A549 (cell line): Measurements from ENCODE around the gene WDR26. TPM values are rescaled to one million over a fixed set of nuclear protein-coding genes. Genes with fewer than 3 reads are reported as not detected.

Experiments
- ATAC-seq, 2 experiments: fragments of 200-7000 bp in 1 of 2; fragments of >200 bp in 1 of 2; cut with Nextera tagmentation in 1 of 2; cut with Tn5 transposase in 1 of 2; 3 replicates each; pipeline versions ENCODE4 v1.8.0 to v1.9.1; 2018 to 2020; ENCODE audit warnings: mild to moderate bottlenecking in 1 of 2, moderate library complexity in 1 of 2
- CTCF ChIA-PET: fragments of 300-600 bp; sonication (Branson Sonifier 250); formaldehyde crosslinking; extraction: SDS; loops from one replicate; lab custom pipeline; 2021; ENCODE audit warnings: antibody characterized with exemption, inconsistent platforms; lab: Yijun Ruan, JAX
- POLR2A ChIA-PET: fragments of 350-600 bp; formaldehyde crosslinking; extraction: SDS; loops from one replicate; lab custom pipeline; 2021; ENCODE audit warnings: antibody characterized with exemption, inconsistent platforms; lab: Yijun Ruan, JAX
- DNase-seq, 2 experiments: peaks; one replicate each; pipeline versions ENCODE4 v3.0.0 to v3.0.0-alpha.2; 2011 to 2016; ENCODE audit warnings: low read depth in 1 of 2, low spot score in 1 of 2
- FAIRE-seq: peaks from 2 replicates; lab custom pipeline; 2011; peaks lifted over from hg19 to GRCh38; lab: Jason Lieb, UNC
- H3K27ac ChIP-seq, 2 experiments: fragments of >200 bp; sonication (Bioruptor Twin); formaldehyde crosslinking; 3 replicates each; pipeline ENCODE4 v1.5.1; 2016 to 2017
- H3K4me1 ChIP-seq: fragments of >200 bp; sonication (Bioruptor Twin); formaldehyde crosslinking; 3 replicates; pipeline ENCODE4 v1.6.1; 2016
- H3K4me2 ChIP-seq: fragments of >200 bp; sonication (Bioruptor Twin); formaldehyde crosslinking; 3 replicates; pipeline ENCODE4 v1.6.1; 2016
- H3K4me3 ChIP-seq: fragments of >200 bp; sonication (Bioruptor Twin); formaldehyde crosslinking; 3 replicates; pipeline ENCODE4 v1.5.1; 2016
- H3K9me3 ChIP-seq: fragments of >200 bp; sonication (Bioruptor Twin); formaldehyde crosslinking; 3 replicates; pipeline ENCODE4 v1.6.1; 2016
- CBX2 ChIP-seq: fragments of 200-600 bp; sonication (generic); IDR thresholded peaks from 2 replicates; pipeline ENCODE4 v1.6.1; 2016; ENCODE audit warnings: low read depth, mild to moderate bottlenecking, borderline replicate concordance
- CHD2 ChIP-seq: fragments of 150-350 bp; IDR thresholded peaks from 2 replicates; pipeline ENCODE4 v1.6.1; 2014; ENCODE audit warnings: low read length; ENCODE audit not compliant: partially characterized antibody
- CHD4 ChIP-seq: fragments of 200-600 bp; sonication (generic); IDR thresholded peaks from 2 replicates; pipeline ENCODE4 v1.6.1; 2016; ENCODE audit warnings: antibody characterized with exemption, mild to moderate bottlenecking, borderline replicate concordance
- FOSB ChIP-seq: fragments of 250-450 bp; sonication (Bioruptor Pico); IDR thresholded peaks from 2 replicates; pipeline ENCODE4 v1.5.0; 2020; ENCODE audit warnings: mild to moderate bottlenecking, moderate library complexity
- GATA3 ChIP-seq: IDR thresholded peaks from 2 replicates; pipeline ENCODE4 v1.6.1; 2012; ENCODE audit warnings: borderline replicate concordance
- HDAC2 ChIP-seq: fragments of 200-600 bp; sonication (generic); IDR thresholded peaks from 2 replicates; pipeline ENCODE4 v1.6.1; 2016
- HES2 ChIP-seq: fragments of >200 bp; sonication (Bioruptor Twin); formaldehyde crosslinking; IDR thresholded peaks from 2 replicates; pipeline ENCODE4 v1.6.1; 2016
- HEYL ChIP-seq: fragments of 250-450 bp; sonication (Bioruptor Pico); IDR thresholded peaks from 2 replicates; pipeline ENCODE4 v1.8.0; 2021; ENCODE audit warnings: mild to moderate bottlenecking, moderate library complexity
- HOXA7 ChIP-seq: fragments of 250-450 bp; sonication (Bioruptor Pico); IDR thresholded peaks from 2 replicates; pipeline ENCODE4 v1.5.0; 2020; ENCODE audit warnings: mild to moderate bottlenecking, moderate library complexity
- HOXB13 ChIP-seq: fragments of 250-450 bp; sonication (Bioruptor Pico); IDR thresholded peaks from 2 replicates; pipeline ENCODE4 v1.5.0; 2020; ENCODE audit warnings: low read depth, mild to moderate bottlenecking, moderate library complexity
- HOXB5 ChIP-seq: fragments of 250-450 bp; sonication (Bioruptor Pico); IDR thresholded peaks from 2 replicates; pipeline ENCODE4 v1.5.0; 2020; ENCODE audit warnings: mild to moderate bottlenecking, moderate library complexity
- JUN ChIP-seq, 2 experiments: fragments of >200 bp; sonication (Bioruptor Twin); formaldehyde crosslinking; IDR thresholded peaks; 2 replicates in 1 of 2; 3 replicates in 1 of 2; pipeline ENCODE4 v1.6.1; 2016 to 2017
- JUNB ChIP-seq: fragments of >200 bp; sonication (Bioruptor Twin); formaldehyde crosslinking; IDR thresholded peaks from 2 replicates; pipeline ENCODE4 v1.6.1; 2016
- KDM1A ChIP-seq: fragments of 200-600 bp; sonication (generic); IDR thresholded peaks from 2 replicates; pipeline ENCODE4 v1.6.1; 2016; ENCODE audit warnings: low read depth, mild to moderate bottlenecking
- MAFK ChIP-seq: fragments of 450-650 bp; IDR thresholded peaks from 2 replicates; pipeline ENCODE4 v1.6.1; 2014; ENCODE audit not compliant: partially characterized antibody
- MAZ ChIP-seq: fragments of 150-350 bp; IDR thresholded peaks from 2 replicates; pipeline ENCODE4 v1.6.1; 2014; ENCODE audit warnings: antibody characterized with exemption, low read depth, low read length, borderline replicate concordance
- NFE2L2 ChIP-seq: fragments of 150-350 bp; conservative IDR thresholded peaks from 2 replicates; pipeline ENCODE4 v1.6.1; 2014; ENCODE audit warnings: low read length
- NPAS2 ChIP-seq: fragments of 250-450 bp; sonication (Bioruptor Pico); IDR thresholded peaks from 2 replicates; pipeline ENCODE4 v1.8.0; 2022; ENCODE audit warnings: mild to moderate bottlenecking, moderate library complexity, borderline replicate concordance
- POLR2A ChIP-seq: IDR thresholded peaks from 2 replicates; pipeline ENCODE4 v1.6.1; 2012; ENCODE audit warnings: mild to moderate bottlenecking, low read length
- POLR2AphosphoS2 ChIP-seq: conservative IDR thresholded peaks from 2 replicates; pipeline ENCODE4 v1.6.1; 2012; ENCODE audit warnings: low read length, improper control_type of control experiment, inconsistent platforms
- RAD21 ChIP-seq, 2 experiments: fragments of >200 bp in 1 of 2; sonication (Bioruptor Twin) in 1 of 2; formaldehyde crosslinking in 1 of 2; IDR thresholded peaks in 1 of 2; conservative IDR thresholded peaks in 1 of 2; 2 replicates in 1 of 2; 3 replicates in 1 of 2; pipeline ENCODE4 v1.6.1; 2012 to 2018; ENCODE audit warnings: inconsistent platforms in 1 of 2
- RCOR1 ChIP-seq: fragments of 150-350 bp; IDR thresholded peaks from 2 replicates; pipeline ENCODE4 v1.6.1; 2014; ENCODE audit warnings: antibody characterized with exemption, low read length, low read depth
- RFX5 ChIP-seq: fragments of 450-650 bp; IDR thresholded peaks from 2 replicates; pipeline ENCODE4 v1.7.1; 2014; ENCODE audit warnings: antibody characterized with exemption, mild to moderate bottlenecking, moderate library complexity
- RNF2 ChIP-seq: fragments of 200-600 bp; sonication (generic); IDR thresholded peaks from 2 replicates; pipeline ENCODE4 v1.6.1; 2016; ENCODE audit warnings: low read depth, mild to moderate bottlenecking, antibody characterized with exemption, moderate library complexity, borderline replicate concordance
- SMC3 ChIP-seq: fragments of >200 bp; sonication (Bioruptor Twin); formaldehyde crosslinking; IDR thresholded peaks from 3 replicates; pipeline ENCODE4 v1.6.1; 2018; ENCODE audit warnings: inconsistent platforms
- TFCP2L1 ChIP-seq: fragments of 250-450 bp; sonication (Bioruptor Pico); IDR thresholded peaks from 2 replicates; pipeline ENCODE4 v1.5.0; 2021; ENCODE audit warnings: mild to moderate bottlenecking
- ZFP36 ChIP-seq: fragments of 450-650 bp; IDR thresholded peaks from 2 replicates; pipeline ENCODE4 v1.6.1; 2014; ENCODE audit warnings: borderline replicate concordance; ENCODE audit not compliant: partially characterized antibody
- ZNF302 ChIP-seq: fragments of 250-450 bp; sonication (Bioruptor Pico); IDR thresholded peaks from 2 replicates; pipeline ENCODE4 v1.9.0; 2021; ENCODE audit warnings: inconsistent platforms, mild to moderate bottlenecking, moderate library complexity
- WGBS: methylation state at CpG from one replicate; pipeline ENCODE4 v1.1.6; 2017; ENCODE audit errors: missing lambda C conversion rate; 5-methylcytosine and 5-hydroxymethylcytosine counted together
- polyA minus RNA-seq: library from RNA; depleted of rRNA, polyadenylated mRNA; stranded (reverse); fragments of >200 nt; gene quantifications from 2 replicates; pipeline ENCODE4 v1.2.3, GENCODE V29; 2011; rRNA and poly(A)+ RNA removed
- polyA plus RNA-seq, 4 experiments: library from polyadenylated mRNA; depleted of rRNA in 3 of 4; stranded (reverse); fragments of >200 nt; fragmentation: RNase III in 1 of 4; extraction: RNeasy Plus Mini Kit Qiagen cat#74134 plus additional on column Dnase treatment in 1 of 4; gene quantifications; 2 replicates in 3 of 4; 3 replicates in 1 of 4; pipeline ENCODE4 v1.2.3, GENCODE V29; 2011 to 2017
- TF ChIP-seq, protein P1 (sequence below): fragments of 250-450 bp; sonication (Bioruptor Pico); IDR thresholded peaks from 2 replicates; pipeline ENCODE4 v1.5.0; 2020; ENCODE audit warnings: low read depth, mild to moderate bottlenecking, moderate library complexity
- TF ChIP-seq, protein P2 (sequence below): IDR thresholded peaks from 2 replicates; pipeline ENCODE4 v1.6.1; 2012
- TF ChIP-seq, protein P3 (sequence below): fragments of 250-450 bp; sonication (Bioruptor Pico); IDR thresholded peaks from 2 replicates; pipeline ENCODE4 v1.5.0; 2021; ENCODE audit warnings: mild to moderate bottlenecking, moderate library complexity, borderline replicate concordance
- TF ChIP-seq, protein P4 (sequence below): IDR thresholded peaks from 2 replicates; pipeline ENCODE4 v1.6.1; 2012
- TF ChIP-seq, protein P5 (sequence below): fragments of >200 bp; sonication (Bioruptor Twin); formaldehyde crosslinking; IDR thresholded peaks from 3 replicates; pipeline ENCODE4 v1.5.1; 2016
- TF ChIP-seq, protein P6 (sequence below): fragments of >200 bp; sonication (Bioruptor Twin); formaldehyde crosslinking; IDR thresholded peaks from 3 replicates; pipeline ENCODE4 v1.6.1; 2016

WDR26 gene
- polyA plus RNA-seq (2011; rRNA removed), result 38.4 and 55.4 TPM in 2 replicates
- 16.9 and 17.1 TPM in 2 replicates for polyA plus RNA-seq (2012; cell fraction: cytosol; rRNA removed)
- polyA plus RNA-seq (2012; cell fraction: nucleus; rRNA removed), result 10.6 and 14.0 TPM in 2 replicates
- polyA plus RNA-seq (2017; fragmentation: RNase III; extraction: RNeasy Plus Mini Kit Qiagen cat#74134 plus additional on column Dnase treatment), result 44.3 to 45.9 TPM (median 45.2 TPM) in 3 replicates
- polyA minus RNA-seq, result 51.8 and 53.8 TPM in 2 replicates

- ATAC-seq (peak; percentile 94 to 96), DNase-seq (peak; percentile 85 to 96), FAIRE-seq (no peak)
- Histone ChIP-seq H3K27ac (peak within 1 kb of the TSS; percentile 81 to 99), H3K4me2 (peak within 1 kb of the TSS; percentile 97), H3K4me1 (peaks cover 36% of the 10 kb centered on the region), H3K4me3 (peak within 1 kb of the TSS; percentile 58), H3K9me3 (no peaks in the 10 kb centered on the region)
- CTCF ChIA-PET, result interaction anchor here (1.0 to 2.2 kb wide), 4 partner anchors 9 to 318 kb away, joined by 3 to 4 read pairs (median 4); no protein-coding TSS in a partner anchor
- WGBS, result 2% methylated on average over 12 of the region's 46 CpGs
- POLR2A ChIA-PET, result interaction anchor here (0.6 to 1.2 kb wide), 6 partner anchors 8 to 488 kb away, joined by 3 to 8 read pairs (median 3); partner anchors contain the start of gene DEGS1
- TF ChIP-seq MAFK (no peak), ZFP36 (no peak), JUN (IDR thresholded peaks at IDR 0.05) (peak in 1 of 2 experiments; percentile 84; a peak in 4 of 5 replicates), ZNF302 (CRISPR knock-in tag) (no peak), CHD2 (no peak), HEYL (no peak), KDM1A (no peak), SMC3 (no peak), TFCP2L1 (CRISPR knock-in tag) (no peak), CBX2 (no peak), RAD21 (conservative IDR thresholded peaks at IDR 0.05 in 1 of 2, IDR thresholded peaks at IDR 0.05 in 1 of 2) (no peak), NPAS2 (no peak), HOXB5 (CRISPR knock-in tag) (0 out of 2 replicates have a peak, but pooled peaks have one; percentile 12), HOXB13 (CRISPR knock-in tag) (0 out of 2 replicates have a peak, but pooled peaks have one; percentile 14), NFE2L2 (no peak), FOSB (CRISPR knock-in tag) (no peak), POLR2A (peak; percentile 67), RCOR1 (no peak), CHD4 (no peak), RFX5 (no peak), HES2 (no peak), POLR2AphosphoS2 (no peak), GATA3 (no peak), MAZ (no peak), JUNB (no peak), HDAC2 (no peak), RNF2 (no peak), HOXA7 (CRISPR knock-in tag) (no peak)
- TF ChIP-seq, protein P1, sequence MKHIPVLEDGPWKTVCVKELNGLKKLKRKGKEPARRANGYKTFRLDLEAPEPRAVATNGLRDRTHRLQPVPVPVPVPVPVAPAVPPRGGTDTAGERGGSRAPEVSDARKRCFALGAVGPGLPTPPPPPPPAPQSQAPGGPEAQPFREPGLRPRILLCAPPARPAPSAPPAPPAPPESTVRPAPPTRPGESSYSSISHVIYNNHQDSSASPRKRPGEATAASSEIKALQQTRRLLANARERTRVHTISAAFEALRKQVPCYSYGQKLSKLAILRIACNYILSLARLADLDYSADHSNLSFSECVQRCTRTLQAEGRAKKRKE, result no peak
- TF ChIP-seq, protein P2, sequence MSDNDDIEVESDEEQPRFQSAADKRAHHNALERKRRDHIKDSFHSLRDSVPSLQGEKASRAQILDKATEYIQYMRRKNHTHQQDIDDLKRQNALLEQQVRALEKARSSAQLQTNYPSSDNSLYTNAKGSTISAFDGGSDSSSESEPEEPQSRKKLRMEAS, result peak; percentile 98
- TF ChIP-seq, protein P3, sequence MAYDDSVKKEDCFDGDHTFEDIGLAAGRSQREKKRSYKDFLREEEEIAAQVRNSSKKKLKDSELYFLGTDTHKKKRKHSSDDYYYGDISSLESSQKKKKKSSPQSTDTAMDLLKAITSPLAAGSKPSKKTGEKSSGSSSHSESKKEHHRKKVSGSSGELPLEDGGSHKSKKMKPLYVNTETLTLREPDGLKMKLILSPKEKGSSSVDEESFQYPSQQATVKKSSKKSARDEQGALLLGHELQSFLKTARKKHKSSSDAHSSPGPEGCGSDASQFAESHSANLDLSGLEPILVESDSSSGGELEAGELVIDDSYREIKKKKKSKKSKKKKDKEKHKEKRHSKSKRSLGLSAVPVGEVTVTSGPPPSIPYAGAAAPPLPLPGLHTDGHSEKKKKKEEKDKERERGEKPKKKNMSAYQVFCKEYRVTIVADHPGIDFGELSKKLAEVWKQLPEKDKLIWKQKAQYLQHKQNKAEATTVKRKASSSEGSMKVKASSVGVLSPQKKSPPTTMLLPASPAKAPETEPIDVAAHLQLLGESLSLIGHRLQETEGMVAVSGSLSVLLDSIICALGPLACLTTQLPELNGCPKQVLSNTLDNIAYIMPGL (CRISPR knock-in tag), result no peak
- TF ChIP-seq, protein P4, sequence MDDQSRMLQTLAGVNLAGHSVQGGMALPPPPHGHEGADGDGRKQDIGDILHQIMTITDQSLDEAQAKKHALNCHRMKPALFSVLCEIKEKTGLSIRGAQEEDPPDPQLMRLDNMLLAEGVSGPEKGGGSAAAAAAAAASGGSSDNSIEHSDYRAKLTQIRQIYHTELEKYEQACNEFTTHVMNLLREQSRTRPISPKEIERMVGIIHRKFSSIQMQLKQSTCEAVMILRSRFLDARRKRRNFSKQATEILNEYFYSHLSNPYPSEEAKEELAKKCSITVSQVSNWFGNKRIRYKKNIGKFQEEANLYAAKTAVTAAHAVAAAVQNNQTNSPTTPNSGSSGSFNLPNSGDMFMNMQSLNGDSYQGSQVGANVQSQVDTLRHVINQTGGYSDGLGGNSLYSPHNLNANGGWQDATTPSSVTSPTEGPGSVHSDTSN, result 0 out of 2 replicates have a peak, but pooled peaks have one; percentile 48
- TF ChIP-seq, protein P5, sequence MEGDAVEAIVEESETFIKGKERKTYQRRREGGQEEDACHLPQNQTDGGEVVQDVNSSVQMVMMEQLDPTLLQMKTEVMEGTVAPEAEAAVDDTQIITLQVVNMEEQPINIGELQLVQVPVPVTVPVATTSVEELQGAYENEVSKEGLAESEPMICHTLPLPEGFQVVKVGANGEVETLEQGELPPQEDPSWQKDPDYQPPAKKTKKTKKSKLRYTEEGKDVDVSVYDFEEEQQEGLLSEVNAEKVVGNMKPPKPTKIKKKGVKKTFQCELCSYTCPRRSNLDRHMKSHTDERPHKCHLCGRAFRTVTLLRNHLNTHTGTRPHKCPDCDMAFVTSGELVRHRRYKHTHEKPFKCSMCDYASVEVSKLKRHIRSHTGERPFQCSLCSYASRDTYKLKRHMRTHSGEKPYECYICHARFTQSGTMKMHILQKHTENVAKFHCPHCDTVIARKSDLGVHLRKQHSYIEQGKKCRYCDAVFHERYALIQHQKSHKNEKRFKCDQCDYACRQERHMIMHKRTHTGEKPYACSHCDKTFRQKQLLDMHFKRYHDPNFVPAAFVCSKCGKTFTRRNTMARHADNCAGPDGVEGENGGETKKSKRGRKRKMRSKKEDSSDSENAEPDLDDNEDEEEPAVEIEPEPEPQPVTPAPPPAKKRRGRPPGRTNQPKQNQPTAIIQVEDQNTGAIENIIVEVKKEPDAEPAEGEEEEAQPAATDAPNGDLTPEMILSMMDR, result no peak
- TF ChIP-seq, protein P6, sequence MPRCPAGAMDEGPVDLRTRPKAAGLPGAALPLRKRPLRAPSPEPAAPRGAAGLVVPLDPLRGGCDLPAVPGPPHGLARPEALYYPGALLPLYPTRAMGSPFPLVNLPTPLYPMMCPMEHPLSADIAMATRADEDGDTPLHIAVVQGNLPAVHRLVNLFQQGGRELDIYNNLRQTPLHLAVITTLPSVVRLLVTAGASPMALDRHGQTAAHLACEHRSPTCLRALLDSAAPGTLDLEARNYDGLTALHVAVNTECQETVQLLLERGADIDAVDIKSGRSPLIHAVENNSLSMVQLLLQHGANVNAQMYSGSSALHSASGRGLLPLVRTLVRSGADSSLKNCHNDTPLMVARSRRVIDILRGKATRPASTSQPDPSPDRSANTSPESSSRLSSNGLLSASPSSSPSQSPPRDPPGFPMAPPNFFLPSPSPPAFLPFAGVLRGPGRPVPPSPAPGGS, result peak; percentile 80; the same call in 2 of the 3 replicates
These were observed at the start of gene WDR26 for GRCh38 chr1:224434691-224435317. Gene WDR26, minus strand, starts transcription at chr1:224434797.
